Lung (tissue), 12 donors: ENCODE measurements around the gene GPR39. TPM values are rescaled to one million over a fixed set of nuclear protein-coding genes. Genes with fewer than 3 reads are reported as not detected.

Experiments
- ATAC-seq: fragments of 200-7000 bp; cut with Tn5 transposase; one replicate; pipeline ENCODE4 v1.9.1; 2020; ENCODE audit warnings: moderate number of reproducible peaks; ENCODE audit not compliant: insufficient read depth, low FRiP score
- DNase-seq, 3 donors: peaks; one replicate each; pipeline ENCODE4 v3.0.0-alpha.2; 2013 to 2017
- H3K27ac ChIP-seq, 2 donors: one replicate each; pipeline ENCODE4 v1.5.1; 2013; ENCODE audit warnings: mild to moderate bottlenecking in 2 of 2, moderate library complexity in 2 of 2, control low read depth in 1 of 2, inconsistent platforms in 1 of 2, low read depth in 1 of 2, low read length in 1 of 2
- H3K27me3 ChIP-seq, 3 donors: one replicate each; pipeline ENCODE4 v1.5.1; 2013; ENCODE audit warnings: low read length in 2 of 3; ENCODE audit not compliant: control insufficient read depth in 3 of 3, insufficient read depth in 3 of 3
- H3K36me3 ChIP-seq, 4 donors: one replicate each; pipeline ENCODE4 v1.5.1; 2013; ENCODE audit warnings: low read length in 4 of 4, mild to moderate bottlenecking in 1 of 4, moderate library complexity in 1 of 4; ENCODE audit not compliant: control insufficient read depth in 4 of 4, insufficient read depth in 4 of 4
- H3K4me1 ChIP-seq, 5 donors: one replicate each; pipeline ENCODE4 v1.5.1; 2013; ENCODE audit warnings: low read length in 5 of 5, mild to moderate bottlenecking in 2 of 5, moderate library complexity in 1 of 5; ENCODE audit not compliant: control insufficient read depth in 5 of 5, insufficient read depth in 5 of 5
- H3K4me3 ChIP-seq: one replicate; pipeline ENCODE4 v1.5.1; 2013; ENCODE audit warnings: mild to moderate bottlenecking, control low read depth, moderate library complexity
- H3K9ac ChIP-seq, 2 donors: one replicate each; pipeline ENCODE4 v1.5.1; 2013; ENCODE audit warnings: low read length in 2 of 2, control low read depth in 1 of 2; ENCODE audit not compliant: insufficient read depth in 1 of 2
- H3K9me3 ChIP-seq, 4 donors: one replicate each; pipeline ENCODE4 v1.5.1; 2013; ENCODE audit warnings: low read length in 3 of 4, mild to moderate bottlenecking in 1 of 4, moderate library complexity in 1 of 4; ENCODE audit not compliant: control insufficient read depth in 4 of 4, insufficient read depth in 3 of 4
- CTCF ChIP-seq: IDR thresholded peaks from 2 replicates; pipeline ENCODE4 v1.5.1; 2012; ENCODE audit warnings: mild to moderate bottlenecking; ENCODE audit errors: control extremely low read depth, extremely low read depth
- WGBS, 2 donors: extraction: QIAGEN DNeasy Blood & Tissue Kit; methylation state at CpG; one replicate each; pipeline ENCODE4 v1.1.7; 2013; 5-methylcytosine and 5-hydroxymethylcytosine counted together
- polyA plus RNA-seq, 2 donors: library from polyadenylated mRNA; stranded (reverse); fragments of 200-250 nt; gene quantifications; one replicate each; pipeline ENCODE4 v1.2.1, GENCODE V29; 2013
- total RNA-seq, 2 donors: library from RNA; depleted of rRNA in 1 of 2; stranded (reverse); fragments of >200 nt in 1 of 2; gene quantifications; one replicate each; pipeline ENCODE4 v1.2.1, GENCODE V29; 2014 to 2021
- donor health status: control.
- donor health status: control.
- donor health status: Bipolar disorder and iron deficiency.
- donor health status: healthy.
- donor health status: DM: yes; HTN: yes; CAD: no.

Gene GPR39
- total and polyA plus RNA-seq, 4 donors = 5.8 to 15.3 (median 11.1) TPM

- H3K9me3 ChIP-seq = peaks cover 0 to 31% (median 8%) of the 10 kb centered on the region in 4 donors
- no peak overlapping the region for H3K9ac ChIP-seq
- DNase-seq (no peak), ATAC-seq (no peak)
- 25 to 56% methylated on average over 1 of the region's 1 CpG for WGBS, 2 donors
- H3K4me1 ChIP-seq = no peaks in the 10 kb centered on the region
- no peaks in the 10 kb centered on the region for H3K27me3 ChIP-seq
- no peak for TF ChIP-seq CTCF
- no peak overlapping the region for H3K4me3 ChIP-seq
- no peaks in the 10 kb centered on the region for H3K36me3 ChIP-seq
- H3K27ac ChIP-seq = no peak overlapping the region
These were observed 45.6 kb downstream of the GPR39 start for GRCh38 chr2:132462236-132462635.

GRCh38 chr2:132463719-132464118, 47.1 kb downstream of the GPR39 start:
- Histone ChIP-seq H3K27me3 (no peaks in the 10 kb centered on the region), H3K27ac (no peak overlapping the region), H3K36me3 (no peaks in the 10 kb centered on the region), H3K4me1 (no peaks in the 10 kb centered on the region), H3K9ac (no peak overlapping the region), H3K4me3 (no peak overlapping the region), H3K9me3 (peaks cover 0 to 36% (median 9%) of the 10 kb centered on the region in 4 donors)
- 79% methylated on average over 4 of the region's 4 CpGs for WGBS, 2 donors
- DNase-seq (no peak), ATAC-seq (no peak)
- TF ChIP-seq CTCF = no peak

GRCh38 chr2:132465917-132466316, 49.3 kb downstream of the GPR39 start:
- Histone ChIP-seq H3K36me3 (no peaks in the 10 kb centered on the region), H3K9ac (no peak overlapping the region), H3K4me1 (no peaks in the 10 kb centered on the region), H3K9me3 (peaks cover 0 to 49% (median 9%) of the 10 kb centered on the region in 4 donors), H3K4me3 (no peak overlapping the region), H3K27ac (no peak overlapping the region), H3K27me3 (no peaks in the 10 kb centered on the region)
- WGBS, 2 donors = 74 to 90% methylated on average over 1 of the region's 1 CpG
- DNase-seq (no peak), ATAC-seq (no peak)
- TF ChIP-seq CTCF = no peak

GRCh38 chr2:132466428-132467028, 49.9 kb downstream of the GPR39 start:
- no peak for ATAC-seq
- WGBS, 2 donors = 54 to 71% methylated on average over 1 of the region's 1 CpG
- Histone ChIP-seq H3K4me1 (no peaks in the 10 kb centered on the region), H3K9me3 (peaks cover 0 to 49% (median 9%) of the 10 kb centered on the region in 4 donors), H3K4me3 (no peak overlapping the region), H3K27me3 (no peaks in the 10 kb centered on the region), H3K27ac (no peak overlapping the region), H3K36me3 (no peaks in the 10 kb centered on the region), H3K9ac (no peak overlapping the region)
- no peak for TF ChIP-seq CTCF
- no peak for DNase-seq
